HCT116 (cell line): Measurements from ENCODE around the gene SSU72. TPM values are rescaled to one million over a fixed set of nuclear protein-coding genes. Genes with fewer than 3 reads are reported as not detected.

Experiments
- ATAC-seq: fragments of 200-7000 bp; cut with Tn5 transposase; 2 replicates; pipeline ENCODE4 v1.9.1; 2020; ENCODE audit warnings: mild to moderate bottlenecking, moderate library complexity
- BruUV-seq: library from RNA; stranded (reverse); fragments of 400-500 nt; replicated peaks from 2 replicates; lab custom pipeline; 2021; lab: Mats Ljungman, UMichigan
- CTCF ChIA-PET: fragments of 300-600 bp; sonication (Branson Sonifier 250); formaldehyde crosslinking; loops from one replicate; lab custom pipeline; 2021; ENCODE audit warnings: antibody characterized with exemption; lab: Charles Lee
- POLR2A ChIA-PET: fragments of 300-600, 350-600 bp; sonication (Branson Sonifier 250); formaldehyde crosslinking; loops from one replicate; lab custom pipeline; 2021; ENCODE audit warnings: antibody characterized with exemption; lab: Charles Lee
- RAD21 ChIA-PET, 2 experiments: fragments of 300-600 bp; sonication (Branson Sonifier 250); formaldehyde crosslinking; loops; one replicate each; lab custom pipeline; 2023; ENCODE audit warnings: low total read pairs in 2 of 2; ENCODE audit not compliant: uncharacterized antibody in 2 of 2, unreplicated experiment in 2 of 2, low non-redundant PET in 1 of 2; lab: Charles Lee
- DNase-seq: peaks from one replicate; pipeline ENCODE4 v3.0.0-alpha.2; 2010; ENCODE audit warnings: low read depth, low spot score
- H2AFZ ChIP-seq: fragments of 200-600 bp; shearing (Covaris generic), sonication (generic); 2 replicates; pipeline ENCODE4 v1.6.1; 2017; ENCODE audit warnings: low read depth, mixed run types, mixed read lengths, antibody characterized with exemption, low read length; ENCODE audit not compliant: poor library complexity, severe bottlenecking
- H3K27ac ChIP-seq: 2 replicates; pipeline ENCODE4 v1.5.1; 2012; ENCODE audit warnings: low read depth, low read length
- H3K27me3 ChIP-seq: fragments of 200-600 bp; sonication (generic); 2 replicates; pipeline ENCODE4 v1.6.1; 2016; ENCODE audit warnings: mixed run types, low read length, mixed read lengths; ENCODE audit not compliant: insufficient read depth
- H3K36me3 ChIP-seq, 2 experiments: fragments of 200-500 bp in 1 of 2; fragments of 200-600 bp in 1 of 2; sonication (Bioruptor generic) in 1 of 2; sonication (generic) in 1 of 2; 2 replicates each; pipeline versions ENCODE4 v1.5.1 to v1.6.1; 2014 to 2016; ENCODE audit warnings: low read length in 2 of 2, inconsistent platforms in 1 of 2, mixed read lengths in 1 of 2, mixed run types in 1 of 2; ENCODE audit not compliant: insufficient read depth in 2 of 2, control insufficient read depth in 1 of 2
- H3K4me1 ChIP-seq, 2 experiments: fragments of 200-600 bp in 1 of 2; sonication (generic) in 1 of 2; 2 replicates each; pipeline versions ENCODE4 v1.5.1 to v1.6.1; 2012 to 2017; ENCODE audit warnings: low read length in 2 of 2, inconsistent platforms in 1 of 2, mild to moderate bottlenecking in 1 of 2, mixed read lengths in 1 of 2, mixed run types in 1 of 2, moderate library complexity in 1 of 2; ENCODE audit not compliant: insufficient read depth in 2 of 2, control insufficient read depth in 1 of 2
- H3K4me2 ChIP-seq: fragments of 200-600 bp; sonication (generic); 2 replicates; pipeline ENCODE4 v1.6.1; 2017; ENCODE audit warnings: mixed run types, low read length, mixed read lengths
- H3K4me3 ChIP-seq, 2 experiments: fragments of 200-600 bp in 1 of 2; sonication (generic) in 1 of 2; replicated peaks in 1 of 2; 2 replicates each; pipeline ENCODE4 v1.5.1; 2011 to 2016; ENCODE audit warnings: low read length in 2 of 2, control low read depth in 1 of 2, low read depth in 1 of 2, mild to moderate bottlenecking in 1 of 2, mixed read lengths in 1 of 2, mixed run types in 1 of 2
- H3K79me2 ChIP-seq: fragments of 200-600 bp; sonication (generic); 2 replicates; pipeline ENCODE4 v1.6.1; 2017; ENCODE audit warnings: mild to moderate bottlenecking, mixed run types, low read length, moderate library complexity, mixed read lengths; ENCODE audit not compliant: insufficient read depth
- H3K9ac ChIP-seq: fragments of 200-600 bp; sonication (generic); 2 replicates; pipeline ENCODE4 v1.6.1; 2016; ENCODE audit warnings: low read length, mixed read lengths
- H3K9me2 ChIP-seq: fragments of 200-600 bp; sonication (generic), shearing (Covaris generic); 2 replicates; pipeline ENCODE4 v1.6.1; 2017; ENCODE audit warnings: mixed run types, mild to moderate bottlenecking, moderate library complexity; ENCODE audit not compliant: insufficient read depth
- H3K9me3 ChIP-seq, 2 experiments: fragments of 200-500 bp in 1 of 2; fragments of 200-600 bp in 1 of 2; sonication (Bioruptor generic) in 1 of 2; sonication (generic) in 1 of 2; 2 replicates each; pipeline ENCODE4 v1.6.1; 2014 to 2017; ENCODE audit warnings: low read length in 2 of 2, mixed read lengths in 2 of 2, inconsistent platforms in 1 of 2, low read depth in 1 of 2, mild to moderate bottlenecking in 1 of 2, mixed run types in 1 of 2, moderate library complexity in 1 of 2; ENCODE audit not compliant: control insufficient read depth in 1 of 2, insufficient read depth in 1 of 2
- H4K20me1 ChIP-seq: fragments of 200-600 bp; sonication (generic), shearing (Covaris generic); 2 replicates; pipeline ENCODE4 v1.6.1; 2017; ENCODE audit warnings: mixed run types, mild to moderate bottlenecking, moderate library complexity; ENCODE audit not compliant: insufficient read depth
- CBX3 ChIP-seq: IDR thresholded peaks from 2 replicates; pipeline ENCODE4 v1.6.1; 2012; ENCODE audit warnings: low read depth
- EGR1 ChIP-seq: IDR thresholded peaks from 2 replicates; pipeline ENCODE4 v1.6.1; 2012; ENCODE audit warnings: low read depth
- ELF1 ChIP-seq: IDR thresholded peaks from 2 replicates; pipeline ENCODE4 v1.6.1; 2012; ENCODE audit warnings: low read depth, borderline replicate concordance
- FOSL1 ChIP-seq: IDR thresholded peaks from 2 replicates; pipeline ENCODE4 v1.6.1; 2012; ENCODE audit warnings: low read depth
- POLR2A ChIP-seq: IDR thresholded peaks from 2 replicates; pipeline ENCODE4 v1.7.0; 2011; ENCODE audit warnings: borderline replicate concordance; ENCODE audit not compliant: insufficient read depth, insufficient read length; ENCODE audit errors: extremely low read depth
- YY1 ChIP-seq: IDR thresholded peaks from 2 replicates; pipeline ENCODE4 v1.6.1; 2011; ENCODE audit warnings: low read length, low read depth, moderate library complexity, mild to moderate bottlenecking; ENCODE audit not compliant: insufficient replicate concordance; ENCODE audit errors: extremely low read depth
- ZNF274 ChIP-seq: fragments of 200-500 bp; sonication (Bioruptor generic); IDR thresholded peaks from 2 replicates; pipeline ENCODE4 v1.6.1; 2014; ENCODE audit warnings: mild to moderate bottlenecking, low read depth, low read length, inconsistent platforms
- intact Hi-C: fragments of 100-400 bp; cut with micrococcal nuclease; formaldehyde crosslinking; loops from 2 replicates; pipeline ENCODE4 v1.10.0; 2022
- total RNA-seq: library from RNA; stranded (reverse); gene quantifications from one replicate; pipeline ENCODE4 v1.2.1, GENCODE V29; 2021; ENCODE audit not compliant: unreplicated experiment
- TF ChIP-seq, protein P1 (sequence below), 3 experiments: fragments of 200-600 bp in 1 of 3; sonication (generic) in 1 of 3; IDR thresholded peaks in 2 of 3; conservative IDR thresholded peaks in 1 of 3; 2 replicates each; pipeline ENCODE4 v1.5.1; 2012 to 2017; ENCODE audit warnings: low read depth in 2 of 3, low read length in 2 of 3, antibody characterized with exemption in 1 of 3, borderline replicate concordance in 1 of 3, control low read depth in 1 of 3, mild to moderate bottlenecking in 1 of 3, mixed read lengths in 1 of 3, mixed run types in 1 of 3, moderate library complexity in 1 of 3; ENCODE audit not compliant: insufficient read depth in 1 of 3

SSU72 gene
- total RNA-seq, 1 experiment from 2014 or later = 134 TPM

DNA sequence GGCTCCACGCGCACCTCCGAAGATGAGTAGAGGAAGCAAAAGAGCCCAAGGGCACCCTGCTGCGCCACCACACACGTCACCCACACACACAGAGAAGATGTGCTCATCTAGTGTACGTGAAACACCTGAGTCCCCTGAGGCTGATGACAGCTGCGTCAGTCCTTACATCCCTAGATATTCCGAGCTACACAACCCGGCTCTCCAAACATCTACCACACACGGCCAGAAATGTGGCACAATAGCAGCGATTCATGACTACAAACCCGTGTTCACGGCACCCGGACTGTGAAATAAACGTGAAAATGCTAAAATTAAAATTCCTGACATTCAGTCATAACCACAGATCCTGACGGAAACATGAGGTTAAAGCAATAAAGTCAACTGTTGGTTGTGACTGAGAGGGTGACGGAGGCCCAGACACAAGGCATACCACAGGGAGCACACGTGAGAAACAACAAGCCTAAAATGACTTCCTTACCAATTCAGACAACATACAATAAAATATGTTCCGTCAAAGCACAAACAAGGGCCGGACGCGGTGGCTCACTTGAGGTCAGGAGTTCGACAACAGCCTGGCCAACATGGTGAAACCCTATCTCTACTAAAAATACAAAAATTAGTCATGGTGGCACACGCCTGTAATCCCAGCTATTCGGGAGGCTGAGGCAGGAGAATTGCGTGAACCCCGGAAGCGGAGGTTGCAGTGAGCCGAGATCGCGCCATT lies 7.3 kb downstream of the SSU72 start:
- H3K9me2 ChIP-seq = no peaks in the 10 kb centered on the region
- H2AFZ ChIP-seq = no peak overlapping the region
- no peak overlapping the region for H3K4me3 ChIP-seq
- no peaks in the 10 kb centered on the region for H3K27me3 ChIP-seq
- no peak overlapping the region; the same call in 1 of the 2 replicates for H3K27ac ChIP-seq
- H3K9ac ChIP-seq = no peak overlapping the region
- RAD21 ChIA-PET = no interaction called here
- CTCF ChIA-PET = no interaction called here
- POLR2A ChIA-PET = no interaction called here
- BruUV-seq = no TSS peak
- TF ChIP-seq, protein P1, sequence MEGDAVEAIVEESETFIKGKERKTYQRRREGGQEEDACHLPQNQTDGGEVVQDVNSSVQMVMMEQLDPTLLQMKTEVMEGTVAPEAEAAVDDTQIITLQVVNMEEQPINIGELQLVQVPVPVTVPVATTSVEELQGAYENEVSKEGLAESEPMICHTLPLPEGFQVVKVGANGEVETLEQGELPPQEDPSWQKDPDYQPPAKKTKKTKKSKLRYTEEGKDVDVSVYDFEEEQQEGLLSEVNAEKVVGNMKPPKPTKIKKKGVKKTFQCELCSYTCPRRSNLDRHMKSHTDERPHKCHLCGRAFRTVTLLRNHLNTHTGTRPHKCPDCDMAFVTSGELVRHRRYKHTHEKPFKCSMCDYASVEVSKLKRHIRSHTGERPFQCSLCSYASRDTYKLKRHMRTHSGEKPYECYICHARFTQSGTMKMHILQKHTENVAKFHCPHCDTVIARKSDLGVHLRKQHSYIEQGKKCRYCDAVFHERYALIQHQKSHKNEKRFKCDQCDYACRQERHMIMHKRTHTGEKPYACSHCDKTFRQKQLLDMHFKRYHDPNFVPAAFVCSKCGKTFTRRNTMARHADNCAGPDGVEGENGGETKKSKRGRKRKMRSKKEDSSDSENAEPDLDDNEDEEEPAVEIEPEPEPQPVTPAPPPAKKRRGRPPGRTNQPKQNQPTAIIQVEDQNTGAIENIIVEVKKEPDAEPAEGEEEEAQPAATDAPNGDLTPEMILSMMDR (IDR thresholded peaks at IDR 0.05 in 2 of 3, conservative IDR thresholded peaks at IDR 0.05 in 1 of 3; ENCODE audit: borderline replicate concordance in 1 of 3, insufficient read depth in 1 of 3, low read depth in 2 of 3, low read length in 2 of 3) = no peak
- TF ChIP-seq POLR2A (no peak), ELF1 (no peak), FOSL1 (no peak), ZNF274 (no peak)
- TF ChIP-seq, all 23 proteins: peak for 0
- H3K79me2 ChIP-seq = peaks cover 100% of the 10 kb centered on the region
- ATAC-seq (no peak), DNase-seq (no peak)
- H4K20me1 ChIP-seq = peaks cover 40% of the 10 kb centered on the region; the same call in 1 of the 2 replicates
- H3K4me2 ChIP-seq = no peak overlapping the region
- peaks cover 12 to 45% of the 10 kb centered on the region in 2 experiments for H3K36me3 ChIP-seq
- H3K4me1 ChIP-seq = no peaks in the 10 kb centered on the region
- no peaks in the 10 kb centered on the region for H3K9me3 ChIP-seq
- intact Hi-C loops = no loop called here

DNA sequence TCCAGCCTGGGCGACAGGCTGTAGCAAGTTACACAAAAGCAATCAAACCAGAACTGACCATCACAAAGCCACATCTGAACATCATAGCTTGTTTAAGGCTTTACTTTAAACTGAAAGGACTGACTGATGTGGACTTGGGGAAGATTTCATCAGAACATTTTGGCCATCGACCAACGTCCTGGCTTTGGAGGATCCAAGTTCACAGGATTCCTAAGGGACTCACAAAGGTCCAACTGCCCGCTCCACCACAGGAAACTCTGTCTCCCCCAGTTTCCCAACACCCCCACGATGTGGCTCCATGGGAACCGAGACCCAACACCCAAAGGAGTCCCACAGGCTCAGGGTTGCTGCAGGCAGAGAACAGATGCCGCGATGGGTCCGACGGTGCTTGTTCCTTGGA lies 9.3 kb downstream of the SSU72 start:
- H3K9ac ChIP-seq = no peak overlapping the region
- H2AFZ ChIP-seq = no peak overlapping the region
- H3K4me3 ChIP-seq = no peak overlapping the region
- peaks cover 94% of the 10 kb centered on the region for H3K79me2 ChIP-seq
- H3K9me3 ChIP-seq = no peaks in the 10 kb centered on the region
- RAD21 ChIA-PET = no interaction called here
- CTCF ChIA-PET = no interaction called here
- no TSS peak for BruUV-seq
- intact Hi-C loops = no loop called here
- peaks cover 40% of the 10 kb centered on the region; the same call in 1 of the 2 replicates for H4K20me1 ChIP-seq
- TF ChIP-seq YY1 = no peak
- no peak for TF ChIP-seq EGR1
- TF ChIP-seq CBX3 = no peak
- TF ChIP-seq, all 23 proteins: peak for 0
- no peaks in the 10 kb centered on the region for H3K9me2 ChIP-seq
- no peak overlapping the region for H3K27ac ChIP-seq
- no peaks in the 10 kb centered on the region for H3K4me1 ChIP-seq
- no peak overlapping the region for H3K4me2 ChIP-seq
- H3K27me3 ChIP-seq = no peaks in the 10 kb centered on the region
- ATAC-seq (no peak), DNase-seq (no peak)
- peaks cover 12 to 57% of the 10 kb centered on the region in 2 experiments for H3K36me3 ChIP-seq
- POLR2A ChIA-PET = no interaction called here
